ENCODE results near the gene SENP6. TPM values are rescaled to one million over a fixed set of nuclear protein-coding genes. Genes with fewer than 3 reads are reported as not detected.

The SENP6 gene
- total and polyA plus RNA-seq, 8 donors, result 25.2 to 53.1 (median 41.1) TPM

- DNase-seq (no peak), FAIRE-seq (no peak), ATAC-seq (no peak)
- no peak overlapping the region for H3K4me3 ChIP-seq
- peaks cover 21 to 46% (median 25%) of the 10 kb centered on the region in 3 donors for H3K4me1 ChIP-seq
- no peak overlapping the region for H3K27ac ChIP-seq
- WGBS, 2 donors, result 64 to 72% methylated on average over 5 of the region's 5 CpGs
- intact Hi-C loops (cut with DNase I), result no loop called here
- no peaks in the 10 kb centered on the region for H3K9me3 ChIP-seq
- H3K27me3 ChIP-seq, result no peaks in the 10 kb centered on the region
- TF ChIP-seq CTCF (IDR thresholded peaks at IDR 0.05), result no peak
- no peaks in the 10 kb centered on the region for H3K36me3 ChIP-seq
Observed at GRCh38 chr6:75611702-75612375, 10.2 kb downstream of the SENP6 start.

- no peak overlapping the region for H3K4me3 ChIP-seq
- intact Hi-C loops (cut with DNase I), result no loop called here
- DNase-seq, result no peak
- no peaks in the 10 kb centered on the region for H3K27me3 ChIP-seq
- no peak for TF ChIP-seq CTCF (IDR thresholded peaks at IDR 0.05)
- H3K9me3 ChIP-seq, result no peaks in the 10 kb centered on the region
- no peak for ATAC-seq
- FAIRE-seq, result no peak
- H3K27ac ChIP-seq, result peak overlapping the region in 1 of 4 donors; percentile 11
- 93 to 98% methylated on average over 3 of the region's 3 CpGs for WGBS, 2 donors
- H3K36me3 ChIP-seq, result no peaks in the 10 kb centered on the region
- peaks cover 21 to 43% (median 25%) of the 10 kb centered on the region in 3 donors for H3K4me1 ChIP-seq
Observed at GRCh38 chr6:75612434-75612833, 10.8 kb downstream of the SENP6 start.

GRCh38 chr6:75613056-75613501, 11.4 kb downstream of the SENP6 start:
- H3K4me1 ChIP-seq, result peaks cover 21 to 40% (median 25%) of the 10 kb centered on the region in 3 donors

GRCh38 chr6:75618437-75618836, 16.8 kb downstream of the SENP6 start:
- peaks cover 3 to 35% (median 31%) of the 10 kb centered on the region in 3 donors for H3K4me1 ChIP-seq
- intact Hi-C loops (cut with DNase I), result no loop called here
- TF ChIP-seq CTCF (IDR thresholded peaks at IDR 0.05), result no peak

More at GRCh38 chr6:75613056-75613501, 11.4 kb downstream of the SENP6 start:
- no peak overlapping the region for H3K4me3 ChIP-seq
- WGBS, 2 donors, result 39 to 52% methylated on average over 4 of the region's 4 CpGs
- H3K27me3 ChIP-seq, result no peaks in the 10 kb centered on the region
- intact Hi-C loops (cut with DNase I), result no loop called here
- TF ChIP-seq CTCF (IDR thresholded peaks at IDR 0.05), result no peak
- peak overlapping the region in 1 of 4 donors; percentile 11 for H3K27ac ChIP-seq
- ATAC-seq (peak; percentile 47 to 71 (median 58)), FAIRE-seq (no peak), DNase-seq (no peak)
- H3K9me3 ChIP-seq, result no peaks in the 10 kb centered on the region
- no peaks in the 10 kb centered on the region for H3K36me3 ChIP-seq

More at GRCh38 chr6:75618437-75618836, 16.8 kb downstream of the SENP6 start:
- no peak overlapping the region for H3K4me3 ChIP-seq
- no peaks in the 10 kb centered on the region for H3K27me3 ChIP-seq
- no peaks in the 10 kb centered on the region for H3K9me3 ChIP-seq
- no peak for DNase-seq
- no peak for ATAC-seq
- WGBS, 2 donors, result 92 to 98% methylated on average over 1 of the region's 1 CpG
- H3K27ac ChIP-seq, result no peak overlapping the region
- H3K36me3 ChIP-seq, result no peaks in the 10 kb centered on the region
- no peak for FAIRE-seq
